HG03460 (cell line): ENCODE measurements around the gene WDR41.
A peak's percentile ranks its signal among the peaks of the same experiment; 100 is the strongest.
"Not testable (repeated sequence)": the region's sequence is repeated elsewhere in the genome, so short reads cannot be mapped to it uniquely, and the experiment has no call there.

ENCODE experiments used
- ATAC-seq: cut with Tn5 transposase; IDR thresholded peaks from one replicate; pipeline ENCODE4 v1.9.1; 2021; ENCODE audit not compliant: unreplicated experiment

WDR41 gene, protein sequence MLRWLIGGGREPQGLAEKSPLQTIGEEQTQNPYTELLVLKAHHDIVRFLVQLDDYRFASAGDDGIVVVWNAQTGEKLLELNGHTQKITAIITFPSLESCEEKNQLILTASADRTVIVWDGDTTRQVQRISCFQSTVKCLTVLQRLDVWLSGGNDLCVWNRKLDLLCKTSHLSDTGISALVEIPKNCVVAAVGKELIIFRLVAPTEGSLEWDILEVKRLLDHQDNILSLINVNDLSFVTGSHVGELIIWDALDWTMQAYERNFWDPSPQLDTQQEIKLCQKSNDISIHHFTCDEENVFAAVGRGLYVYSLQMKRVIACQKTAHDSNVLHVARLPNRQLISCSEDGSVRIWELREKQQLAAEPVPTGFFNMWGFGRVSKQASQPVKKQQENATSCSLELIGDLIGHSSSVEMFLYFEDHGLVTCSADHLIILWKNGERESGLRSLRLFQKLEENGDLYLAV

DNA sequence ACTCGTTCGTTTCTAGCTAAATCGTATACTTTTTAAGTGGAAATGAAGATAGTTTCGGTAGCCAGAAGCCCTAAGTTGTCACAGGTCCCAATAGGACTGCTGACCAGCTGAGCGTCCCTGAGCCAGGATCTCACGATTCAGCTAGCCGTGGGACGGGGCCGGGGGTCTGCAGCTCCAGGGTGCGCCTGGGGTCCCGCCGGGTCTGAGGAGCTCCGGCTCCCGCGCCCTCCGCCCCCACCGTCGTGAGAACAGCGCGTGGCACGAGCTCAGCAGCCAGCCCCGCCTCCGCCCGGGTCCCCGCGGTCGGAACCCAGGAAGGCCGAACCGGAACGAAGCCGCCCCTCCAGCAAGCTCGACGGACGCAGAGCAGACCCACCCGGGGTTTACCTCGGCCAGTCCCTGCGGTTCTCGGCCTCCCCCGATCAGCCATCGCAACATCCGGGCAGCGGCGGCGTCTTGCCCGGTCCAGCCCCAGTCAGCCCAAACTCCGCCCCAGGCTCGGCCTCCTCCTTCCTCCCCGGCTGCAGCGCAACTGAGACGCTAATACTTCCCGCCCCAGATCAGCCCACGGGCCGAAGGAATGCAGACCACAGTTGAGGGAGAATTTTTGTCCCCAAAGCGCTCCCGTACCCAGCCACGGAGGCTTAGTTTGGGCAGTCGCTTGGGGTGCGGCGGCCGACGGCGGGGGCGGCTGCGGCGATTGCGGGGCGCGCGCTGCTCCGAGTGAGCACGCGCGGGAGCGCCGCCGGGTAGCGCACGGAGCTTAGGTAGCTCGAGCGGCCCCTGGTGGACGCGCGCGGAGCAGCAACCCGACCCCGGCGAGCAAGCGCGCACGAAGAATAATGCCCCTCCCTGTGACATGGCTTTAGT is at the start of gene WDR41:
TSS of gene WDR41 (minus strand) at position 534 of the 870 bp plus-strand sequence. CDS start at position 438, 96 bp downstream.
- peak; percentile 92 for ATAC-seq

DNA sequence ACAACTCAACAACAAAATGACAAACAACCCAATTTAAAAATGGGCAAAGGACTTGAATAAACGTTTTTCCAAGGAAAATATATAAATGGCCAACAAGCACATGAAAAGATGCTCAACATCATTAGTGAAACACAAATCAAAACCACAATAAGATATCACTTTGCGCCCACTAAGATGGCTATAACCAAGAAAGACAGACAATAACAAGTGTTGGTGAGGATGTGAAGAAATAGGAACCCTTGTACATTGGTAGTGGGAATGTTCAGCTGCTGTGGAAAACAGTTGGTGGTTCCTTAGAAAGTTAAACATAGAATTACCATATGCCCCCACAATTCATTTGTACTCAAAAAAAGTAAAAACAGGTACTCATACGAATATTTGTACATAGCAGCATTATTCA is 39.2 kb upstream of the WDR41 start:
- no peak for ATAC-seq

DNA sequence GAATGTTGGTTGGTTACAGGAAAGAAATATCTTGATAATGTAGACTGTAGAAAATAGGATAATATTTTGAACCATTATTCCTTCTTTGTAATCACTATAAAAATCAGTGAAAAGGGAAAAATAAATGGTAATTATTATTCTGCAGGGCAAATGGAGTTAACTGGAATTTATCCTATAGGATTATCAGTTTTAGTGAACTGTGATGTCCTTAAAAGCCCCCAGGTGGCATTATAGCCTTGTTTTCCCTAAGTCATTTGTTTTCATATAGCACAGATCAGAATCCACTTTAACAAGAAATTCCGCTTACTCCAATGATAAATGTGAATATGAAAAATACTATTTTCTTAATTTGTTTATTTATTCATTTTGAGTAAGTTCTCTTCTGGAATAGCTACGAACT is 26.2 kb upstream of the WDR41 start:
- no peak for ATAC-seq

DNA sequence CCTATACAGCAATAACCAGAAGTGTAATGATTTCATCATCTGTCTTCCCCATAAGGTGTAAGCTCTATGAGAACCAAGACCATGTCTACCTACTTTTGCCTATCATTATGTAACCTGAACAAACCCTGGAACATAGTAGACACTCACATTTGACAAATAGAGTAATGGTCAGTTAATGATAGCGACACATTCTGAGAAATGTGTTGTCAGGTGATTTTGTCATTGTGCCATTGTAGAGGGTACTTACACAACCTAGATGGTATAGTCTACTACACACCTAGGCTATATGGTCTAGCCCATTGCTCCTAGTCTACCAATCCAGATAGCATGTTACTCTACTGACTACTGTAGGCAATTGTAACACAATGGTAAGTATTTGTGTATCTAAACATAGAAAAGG is 22.3 kb upstream of the WDR41 start:
- ATAC-seq, result no peak

DNA sequence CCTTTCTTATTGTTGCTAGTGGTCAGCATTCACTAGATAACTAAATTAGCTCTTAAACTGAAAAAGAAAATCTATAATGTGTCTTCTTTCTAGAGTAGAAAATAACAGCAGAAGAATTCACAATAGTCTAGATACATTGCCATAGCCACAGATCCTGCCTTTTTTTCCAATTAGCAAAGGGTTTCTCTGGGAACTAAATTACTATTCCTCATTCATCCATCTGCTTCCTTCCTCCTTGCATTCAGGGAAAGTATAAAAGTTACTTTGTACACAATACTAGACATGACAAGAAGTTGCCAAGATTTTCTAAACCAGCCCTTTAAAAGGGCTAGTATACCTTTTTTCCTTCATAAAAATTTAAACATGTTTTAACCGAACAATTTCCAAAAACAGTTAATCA is 21.2 kb upstream of the WDR41 start:
- no peak for ATAC-seq

DNA sequence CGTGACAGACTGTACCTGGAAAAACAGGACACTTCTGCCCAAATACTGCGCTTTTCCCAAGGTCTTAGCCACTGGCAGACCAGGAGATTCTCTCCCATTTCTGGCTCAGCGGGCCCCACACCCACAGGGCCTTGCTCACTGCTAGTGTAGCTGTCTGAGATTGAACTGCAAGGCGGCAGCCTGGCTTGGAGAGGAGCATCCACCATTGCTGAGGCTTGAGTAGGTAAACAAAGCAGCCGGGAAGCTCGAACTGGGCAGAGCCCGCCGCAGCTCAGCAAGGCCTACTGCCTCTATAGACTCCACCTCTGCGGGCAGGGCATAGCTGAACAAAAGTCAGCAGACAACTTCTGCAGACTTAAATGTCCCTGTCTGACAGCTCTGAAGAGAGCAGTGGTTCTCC is 9.0 kb upstream of the WDR41 start:
- not testable (repeated sequence) for ATAC-seq

DNA sequence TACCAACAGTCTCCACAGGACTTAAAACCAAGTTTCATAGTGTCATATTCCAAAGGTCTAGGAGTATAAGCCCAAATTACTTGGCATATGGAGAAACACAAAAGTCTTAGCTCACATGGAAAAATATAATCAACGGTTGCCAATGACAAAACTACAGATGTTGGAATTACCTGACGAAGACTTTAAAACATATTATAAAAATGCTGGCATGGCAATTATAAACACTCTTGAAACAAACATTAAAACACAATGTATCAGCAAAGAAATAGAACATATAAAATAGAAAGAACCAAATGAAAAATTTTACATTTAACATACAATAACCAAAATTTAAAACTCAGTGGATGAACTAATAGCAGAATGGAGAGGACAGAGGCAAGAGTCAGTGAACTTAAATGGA is 7.9 kb upstream of the WDR41 start:
- no peak for ATAC-seq

DNA sequence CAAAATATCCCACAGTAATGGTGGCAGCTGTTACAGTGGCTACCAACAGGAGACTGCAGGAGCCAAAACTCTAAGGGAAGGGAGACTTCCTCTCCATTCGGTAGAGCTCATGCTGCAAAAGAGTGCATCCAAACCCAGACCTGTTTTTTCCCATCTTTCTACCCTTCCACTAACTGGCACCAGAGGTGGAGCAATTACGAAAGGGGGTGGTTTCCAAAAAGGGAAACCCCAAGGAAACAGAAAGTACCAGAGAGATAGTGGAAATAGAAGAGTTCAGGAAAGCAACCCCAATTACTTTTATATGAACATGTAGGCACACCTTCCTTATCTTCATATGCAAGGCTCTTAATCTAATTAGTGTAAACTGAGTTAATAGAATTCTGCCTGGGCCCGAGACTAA is 7.3 kb upstream of the WDR41 start:
- no peak for ATAC-seq

DNA sequence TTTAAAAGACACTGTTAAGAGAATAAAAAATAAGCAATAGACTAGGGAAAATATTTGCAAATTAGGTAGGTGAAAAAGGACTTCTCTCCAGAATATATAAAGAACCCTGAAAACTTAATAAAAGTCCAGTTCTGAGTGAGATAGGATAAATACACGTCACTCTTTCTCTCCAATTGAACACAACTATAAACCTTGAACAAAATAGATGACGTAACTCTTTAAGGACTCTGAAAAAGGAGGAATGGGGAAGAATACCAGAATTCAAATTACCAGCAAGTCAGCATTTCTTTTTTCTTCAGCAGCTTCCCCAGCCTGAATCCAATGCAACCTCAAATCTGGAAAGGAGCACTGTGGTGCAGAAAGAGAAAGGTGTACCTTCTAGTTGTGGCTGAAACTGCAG is 6.8 kb upstream of the WDR41 start:
- ATAC-seq, result no peak

DNA sequence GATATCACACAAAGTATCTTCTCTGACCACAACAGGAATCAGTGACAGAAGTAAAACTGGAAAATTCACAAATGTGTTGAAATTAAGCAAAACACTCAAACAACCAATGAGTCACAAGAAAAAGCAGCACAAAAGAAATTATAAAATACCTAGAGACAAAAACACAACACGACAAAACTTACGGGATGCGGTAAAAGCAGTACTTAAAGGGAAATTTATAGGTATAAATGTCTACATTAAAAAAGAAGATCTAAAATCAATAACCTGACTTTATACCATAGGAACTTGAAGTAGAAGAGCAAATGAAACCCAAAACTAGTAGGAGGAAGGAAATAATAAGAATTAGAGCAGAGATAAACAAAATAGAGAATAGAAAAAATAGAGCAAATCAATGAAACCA is 2.8 kb upstream of the WDR41 start:
- ATAC-seq, result no peak

DNA sequence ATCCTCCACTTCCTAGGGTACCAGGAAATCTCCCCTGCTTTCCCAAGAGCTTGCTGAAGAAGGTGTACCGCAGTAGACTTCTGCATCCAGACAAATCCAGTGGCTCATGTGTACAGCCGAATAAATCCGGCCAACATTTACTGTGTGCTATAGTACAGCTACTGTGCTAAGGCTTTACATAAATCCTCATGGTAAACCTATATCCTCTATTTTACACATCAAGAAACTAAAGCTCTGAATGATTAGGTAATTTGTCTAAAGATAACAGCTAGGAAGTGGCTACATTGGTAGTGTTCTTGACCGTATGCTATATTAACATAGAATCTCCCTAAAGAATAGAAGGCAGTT is 511 bp upstream of the WDR41 start:
- ATAC-seq, result no peak

DNA sequence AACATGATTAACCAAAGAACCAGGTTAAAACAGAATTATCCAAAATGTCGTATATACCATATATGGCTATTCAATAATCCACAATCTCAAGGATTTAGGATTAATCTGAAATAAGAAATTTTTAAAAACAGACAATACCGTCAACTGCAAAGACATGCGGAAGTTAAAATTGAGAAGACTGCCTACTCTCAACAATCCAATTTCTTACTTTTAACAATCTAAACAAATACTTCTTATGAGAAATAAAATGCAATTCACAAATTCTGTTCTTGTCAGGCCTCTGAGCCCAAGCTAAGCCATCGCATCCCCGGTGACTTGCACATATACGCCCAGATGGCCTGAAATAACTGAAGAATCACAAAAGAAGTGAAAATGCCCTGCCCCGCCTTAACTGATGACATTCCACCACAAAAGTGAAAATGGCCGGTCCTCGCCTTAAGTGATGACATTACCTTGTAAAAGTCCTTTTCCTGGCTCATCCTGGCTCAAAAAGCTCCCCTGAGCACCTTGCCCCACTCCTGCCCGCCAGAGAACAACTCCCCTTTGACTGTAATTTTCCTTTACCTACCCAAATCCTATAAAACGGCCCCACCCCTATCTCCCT is 1.3 kb downstream of the WDR41 start:
- ATAC-seq, result not testable (repeated sequence)

DNA sequence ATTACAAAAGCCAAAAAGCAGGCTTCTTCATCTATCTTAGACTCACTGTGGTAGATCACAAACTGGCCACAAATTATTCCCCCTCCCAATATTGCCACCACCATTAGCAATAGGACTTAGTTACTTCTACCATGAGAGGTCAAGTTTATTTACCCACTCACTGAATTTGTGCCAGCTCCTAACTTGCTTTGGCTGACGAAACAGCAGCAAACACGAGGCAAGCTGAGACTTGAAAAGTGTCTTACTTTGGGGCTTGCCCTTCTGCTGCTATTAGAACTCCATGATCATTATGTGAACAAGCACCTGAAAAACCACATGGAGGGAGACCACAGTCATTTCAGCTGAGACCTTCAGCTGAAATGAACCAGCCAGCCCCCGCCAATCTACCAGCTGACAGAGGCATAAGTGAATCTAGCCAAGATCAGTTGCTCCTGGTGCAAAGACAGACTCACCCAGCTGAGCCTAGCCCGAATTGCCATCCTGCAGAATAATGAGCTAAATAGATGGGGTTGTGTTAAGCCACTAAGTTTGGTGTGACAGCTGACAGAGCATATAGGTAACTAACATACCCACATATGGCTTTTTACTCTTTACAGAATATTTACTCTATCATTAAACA is 5.7 kb downstream of the WDR41 start:
- no peak for ATAC-seq

DNA sequence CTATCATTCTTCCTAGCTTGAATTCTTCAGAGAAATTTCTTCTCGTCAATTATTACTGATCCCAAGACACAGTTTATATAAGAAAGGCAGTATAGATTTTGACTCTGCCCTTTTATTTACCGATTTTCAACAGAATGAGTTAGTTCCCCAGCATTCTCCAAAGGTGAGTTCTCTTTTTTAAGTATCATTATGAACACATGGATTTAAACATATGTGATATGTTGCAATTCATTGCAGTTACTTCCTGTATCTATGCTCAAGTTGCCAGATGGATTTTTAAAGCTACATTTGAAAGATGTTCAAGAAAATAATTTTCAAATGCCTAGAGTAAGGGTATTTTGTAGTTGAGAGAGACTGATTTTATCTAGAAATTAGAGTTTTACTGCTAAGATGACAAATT is 8.4 kb downstream of the WDR41 start:
- ATAC-seq, result no peak

DNA sequence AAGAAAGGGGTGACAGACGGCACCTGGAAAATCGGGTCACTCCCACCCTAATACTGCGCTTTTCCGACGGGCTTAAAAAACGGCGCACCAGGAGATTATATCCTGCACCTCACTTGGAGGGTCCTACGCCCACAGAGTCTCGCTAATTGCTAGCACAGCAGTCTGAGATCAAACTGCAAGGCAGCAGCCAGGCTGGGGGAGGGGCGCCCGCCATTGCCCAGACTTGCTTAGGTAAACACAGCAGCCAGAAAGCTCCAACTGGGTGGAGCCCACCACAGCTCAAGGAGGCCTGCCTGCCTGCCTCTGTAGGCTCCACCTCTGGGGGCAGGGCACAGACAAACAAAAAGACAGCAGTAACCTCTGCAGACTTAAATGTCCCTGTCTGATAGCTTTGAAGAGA is 17.1 kb downstream of the WDR41 start:
- not testable (repeated sequence) for ATAC-seq

DNA sequence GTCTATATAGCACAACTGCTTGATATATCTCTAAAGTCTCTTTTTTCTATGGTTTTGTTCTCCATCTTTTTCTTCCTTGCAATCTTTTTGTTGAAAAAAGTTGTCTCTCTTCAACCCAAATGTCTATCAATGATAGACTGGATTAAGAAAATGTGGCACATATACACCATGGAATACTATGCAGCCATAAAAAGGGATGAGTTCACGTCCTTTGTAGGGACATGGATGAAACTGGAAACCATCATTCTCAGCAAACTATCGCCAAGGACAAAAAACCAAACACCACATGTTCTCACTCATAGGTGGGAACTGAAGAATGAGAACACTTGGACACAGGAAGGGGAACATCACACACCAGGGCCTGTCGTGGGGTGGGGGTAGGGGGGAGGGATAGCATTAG is 23.2 kb downstream of the WDR41 start:
- ATAC-seq, result not testable (repeated sequence)

DNA sequence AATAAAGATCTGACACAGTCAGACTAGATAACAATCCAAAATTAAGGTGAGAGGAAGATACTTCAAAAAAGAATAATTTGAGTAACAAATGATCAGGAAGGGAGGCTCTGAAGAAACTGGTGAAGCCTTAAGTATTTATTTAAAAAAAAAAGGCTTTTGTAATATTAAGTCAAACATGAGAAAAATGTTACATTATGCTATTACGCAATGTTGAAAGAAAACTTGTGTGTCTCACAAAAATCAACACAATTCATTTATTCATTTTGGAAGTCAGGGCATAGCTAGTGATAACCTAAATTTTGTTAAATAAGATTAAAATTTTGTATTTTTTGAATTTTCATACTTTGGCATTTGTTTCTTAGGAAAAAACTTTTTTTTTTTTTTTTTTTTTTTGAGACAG is 28.2 kb downstream of the WDR41 start:
- ATAC-seq, result no peak

DNA sequence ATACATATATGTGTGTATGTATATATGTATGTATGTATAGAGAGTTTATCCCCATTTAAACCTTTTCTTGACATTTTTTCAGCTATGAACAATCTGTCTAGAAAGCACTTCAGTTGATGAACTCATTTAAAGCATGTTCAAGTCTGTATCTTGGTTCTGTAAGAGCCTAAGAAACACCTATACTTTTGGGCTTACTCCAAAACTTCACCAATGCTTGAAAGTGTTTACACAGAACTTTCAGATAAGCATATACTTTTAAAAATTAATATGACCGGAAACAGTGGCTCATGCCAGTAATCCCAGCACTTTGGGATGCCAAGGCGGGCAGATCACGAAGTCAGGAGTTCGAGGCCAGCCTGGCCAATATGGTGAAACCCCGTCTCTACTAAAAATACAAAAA is 30.8 kb downstream of the WDR41 start:
- no peak for ATAC-seq

DNA sequence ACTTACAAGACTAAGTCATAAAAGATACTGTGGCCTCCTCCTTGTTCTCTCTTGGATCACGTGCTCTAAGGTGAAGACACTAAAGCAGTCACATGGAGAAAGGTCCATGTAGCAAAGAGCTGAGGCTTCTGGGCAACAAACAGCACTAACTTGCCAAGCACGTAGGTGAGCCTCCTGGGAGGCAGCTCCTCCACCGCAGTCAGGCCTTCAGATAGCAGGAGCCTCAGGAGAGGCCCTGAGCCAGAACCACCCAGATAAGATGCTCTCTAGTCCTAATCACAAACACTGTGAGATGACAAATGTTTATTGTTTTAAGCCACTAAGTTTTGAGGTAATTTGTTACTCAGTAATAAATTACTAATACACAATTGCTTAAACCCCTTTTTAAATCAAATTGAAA is 38.0 kb downstream of the WDR41 start:
- ATAC-seq, result no peak

DNA sequence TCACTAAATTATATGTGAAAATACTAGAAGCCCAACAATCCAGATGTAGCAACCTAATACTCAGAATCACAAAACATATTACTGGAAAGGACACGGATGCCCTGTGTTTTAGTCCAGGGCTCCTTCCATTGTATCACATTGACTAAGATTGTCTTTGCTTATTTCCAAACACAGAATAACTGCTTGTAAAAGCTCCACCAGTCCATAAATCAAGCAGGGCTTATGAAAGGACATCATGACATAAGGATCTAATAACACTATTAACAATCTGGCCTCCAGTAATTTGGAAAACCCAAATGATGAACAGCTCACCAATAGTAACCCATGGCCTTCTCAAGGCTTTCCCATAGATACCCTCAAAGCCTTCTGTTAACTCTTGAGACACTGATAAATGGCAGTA is 39.8 kb downstream of the WDR41 start:
- no peak for ATAC-seq

DNA sequence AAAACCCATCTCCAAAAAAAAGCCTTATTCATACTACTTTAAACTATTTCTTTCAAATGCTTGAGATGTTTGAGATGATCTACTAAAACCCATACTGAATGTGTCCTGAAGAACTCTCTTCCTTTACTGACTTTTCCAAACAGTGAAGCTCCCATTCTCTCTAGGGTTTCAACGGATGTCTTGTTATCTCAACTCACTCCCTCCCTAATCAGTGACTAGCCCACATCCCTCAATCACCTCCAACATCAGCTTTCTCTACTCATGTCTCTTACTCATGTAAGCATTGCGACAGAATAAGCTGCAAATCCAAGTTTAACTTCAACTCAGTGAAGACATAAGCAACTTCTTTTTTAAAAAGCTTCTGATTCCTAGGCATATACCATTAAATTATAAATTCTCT is 42.1 kb downstream of the WDR41 start:
- ATAC-seq, result no peak
